Activated CD4-positive, alpha-beta T cell treated with anti-CD3 and anti-CD28 coated beads for 36 hours (primary cell): ENCODE data around the gene HDAC4. TPM values are rescaled to one million over a fixed set of nuclear protein-coding genes. Genes with fewer than 3 reads are reported as not detected.

ENCODE experiments used
- ATAC-seq: fragments of 200-7000 bp; cut with Tn5 transposase; one replicate; pipeline ENCODE4 v1.10.0; 2021; ENCODE audit warnings: mild to moderate bottlenecking, moderate library complexity
- CTCF ChIA-PET: fragments of 350-600 bp; sonication (Branson Sonifier 250); formaldehyde crosslinking; loops from one replicate; lab custom pipeline; 2021; ENCODE audit warnings: antibody characterized with exemption; lab: Charles Lee
- POLR2A ChIA-PET: fragments of 350-600 bp; sonication (Branson Sonifier 250); formaldehyde crosslinking; loops from one replicate; lab custom pipeline; 2021; ENCODE audit warnings: antibody characterized with exemption, inconsistent platforms; lab: Charles Lee
- DNase-seq: peaks from one replicate; pipeline ENCODE4 v3.0.0-alpha.2; 2020
- H3K27ac Mint-ChIP-seq: one replicate; pipeline ENCODE4 v1.8.0; 2021; ENCODE audit warnings: mixed read lengths
- H3K27me3 Mint-ChIP-seq: one replicate; pipeline ENCODE4 v1.8.0; 2021; ENCODE audit warnings: mixed read lengths
- H3K36me3 Mint-ChIP-seq: one replicate; pipeline ENCODE4 v1.8.0; 2021; ENCODE audit warnings: low read depth, mixed read lengths
- H3K4me1 Mint-ChIP-seq: one replicate; pipeline ENCODE4 v1.8.0; 2021; ENCODE audit warnings: mixed read lengths
- H3K4me3 Mint-ChIP-seq: one replicate; pipeline ENCODE4 v1.8.0; 2021; ENCODE audit warnings: mild to moderate bottlenecking, moderate library complexity, mixed read lengths
- H3K9me3 Mint-ChIP-seq: one replicate; pipeline ENCODE4 v1.8.0; 2021; ENCODE audit warnings: low read depth, mixed read lengths
- intact Hi-C, 2 experiments: fragments of 100-400 bp; cut with DNase I in 1 of 2; cut with micrococcal nuclease in 1 of 2; formaldehyde crosslinking; loops; one replicate each; pipeline versions ENCODE4 v1.14.2 to v1.15.1; 2022 to 2024; cut with DNase I, micrococcal nuclease
- total RNA-seq, 2 experiments: library from RNA; stranded (reverse); gene quantifications; one replicate each; pipeline ENCODE4 v1.2.3, GENCODE V29; 2021

HDAC4 gene
- total RNA-seq, 2 experiments from 2014 or later, result 25.4 to 30.4 TPM

DNA sequence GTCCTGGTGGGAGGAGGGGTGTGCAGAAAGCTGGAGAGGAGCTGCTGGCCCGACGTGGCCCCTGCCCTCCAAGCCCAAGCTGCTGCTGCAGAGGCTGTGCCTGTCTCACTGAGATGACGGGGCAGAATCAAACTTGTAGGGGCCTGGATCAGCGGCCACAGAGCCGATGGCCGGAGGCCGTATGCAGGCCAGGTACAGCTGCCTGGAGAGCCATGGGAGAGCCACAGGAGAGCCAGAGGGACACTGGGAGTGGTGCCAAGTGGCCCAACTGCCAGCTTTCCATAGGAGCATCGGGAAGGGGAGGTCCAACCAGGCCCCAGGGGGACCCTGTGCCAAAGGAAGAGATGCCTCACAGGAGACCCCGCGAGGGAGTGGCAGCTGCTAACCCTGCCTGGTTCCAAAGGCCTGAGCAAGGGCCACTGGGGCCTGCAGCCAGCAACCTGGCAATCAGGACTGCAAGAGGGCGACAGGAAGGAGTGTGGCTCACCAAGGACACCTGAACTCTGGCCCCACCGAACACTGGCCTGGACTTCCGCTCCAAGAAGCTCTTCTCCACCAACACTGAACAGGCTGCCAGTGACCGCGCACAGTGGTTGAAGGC lies 70.7 kb downstream of the HDAC4 start:
- ChIA-PET CTCF (no interaction called here), POLR2A (no interaction called here)
- Mint-ChIP-seq H3K9me3 (no peaks in the 10 kb centered on the region), H3K27ac (no peak overlapping the region), H3K4me1 (peaks cover 48% of the 10 kb centered on the region), H3K4me3 (no peak overlapping the region), H3K27me3 (peaks cover 2% of the 10 kb centered on the region), H3K36me3 (peaks cover 6% of the 10 kb centered on the region)
- intact Hi-C loops, result loop anchor here in 1 of 2 experiments (5.0 kb wide), 1 partner anchor 807 kb away; the partner anchor contains the start of gene COPS9
- ATAC-seq, result no peak
- DNase-seq, result no peak

DNA sequence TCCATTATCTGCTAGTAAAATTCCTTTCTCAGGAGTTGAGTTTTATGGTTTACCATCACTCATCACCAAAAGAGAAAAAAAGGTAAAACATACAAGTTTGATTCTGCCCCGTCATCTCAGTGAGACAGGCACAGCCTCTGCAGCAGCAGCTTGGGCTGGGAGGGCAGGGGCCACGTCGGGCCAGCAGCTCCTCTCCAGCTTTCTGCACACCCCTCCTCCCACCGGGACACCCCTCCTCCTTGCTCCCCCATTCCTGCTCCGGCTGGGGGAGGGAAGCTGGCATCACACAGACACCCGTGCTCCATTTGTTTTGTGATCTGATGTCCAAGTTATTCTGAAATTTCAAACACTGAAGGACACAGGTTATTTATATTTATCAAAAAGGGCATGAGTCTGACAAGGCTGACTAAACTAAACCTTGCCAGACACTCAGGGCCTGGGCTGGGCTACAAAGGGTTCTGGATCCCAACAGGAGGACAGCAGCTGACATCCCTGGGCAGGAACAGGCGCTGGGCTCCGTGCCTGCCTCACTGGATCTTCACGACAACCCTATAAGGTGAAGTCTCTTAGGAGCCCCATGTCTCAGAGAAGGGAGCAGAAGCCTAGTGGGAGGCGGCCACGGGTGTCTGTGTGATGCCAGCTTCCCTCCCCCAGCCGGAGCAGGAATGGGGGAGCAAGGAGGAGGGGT lies 71.4 kb downstream of the HDAC4 start:
- no peaks in the 10 kb centered on the region for H3K9me3 Mint-ChIP-seq
- peaks cover 11% of the 10 kb centered on the region for H3K36me3 Mint-ChIP-seq
- H3K4me1 Mint-ChIP-seq, result peaks cover 54% of the 10 kb centered on the region
- intact Hi-C loops, result loop anchor here in 1 of 2 experiments (5.0 kb wide), 1 partner anchor 808 kb away; the partner anchor contains the start of gene COPS9
- no peak for DNase-seq
- POLR2A ChIA-PET, result no interaction called here
- no peak for ATAC-seq
- no peak overlapping the region for H3K27ac Mint-ChIP-seq
- H3K4me3 Mint-ChIP-seq, result no peak overlapping the region
- CTCF ChIA-PET, result interaction anchor here (1.6 kb wide), 1 partner anchor 9 kb away, joined by 4 read pairs; no protein-coding TSS in a partner anchor
- peaks cover 3% of the 10 kb centered on the region for H3K27me3 Mint-ChIP-seq

DNA sequence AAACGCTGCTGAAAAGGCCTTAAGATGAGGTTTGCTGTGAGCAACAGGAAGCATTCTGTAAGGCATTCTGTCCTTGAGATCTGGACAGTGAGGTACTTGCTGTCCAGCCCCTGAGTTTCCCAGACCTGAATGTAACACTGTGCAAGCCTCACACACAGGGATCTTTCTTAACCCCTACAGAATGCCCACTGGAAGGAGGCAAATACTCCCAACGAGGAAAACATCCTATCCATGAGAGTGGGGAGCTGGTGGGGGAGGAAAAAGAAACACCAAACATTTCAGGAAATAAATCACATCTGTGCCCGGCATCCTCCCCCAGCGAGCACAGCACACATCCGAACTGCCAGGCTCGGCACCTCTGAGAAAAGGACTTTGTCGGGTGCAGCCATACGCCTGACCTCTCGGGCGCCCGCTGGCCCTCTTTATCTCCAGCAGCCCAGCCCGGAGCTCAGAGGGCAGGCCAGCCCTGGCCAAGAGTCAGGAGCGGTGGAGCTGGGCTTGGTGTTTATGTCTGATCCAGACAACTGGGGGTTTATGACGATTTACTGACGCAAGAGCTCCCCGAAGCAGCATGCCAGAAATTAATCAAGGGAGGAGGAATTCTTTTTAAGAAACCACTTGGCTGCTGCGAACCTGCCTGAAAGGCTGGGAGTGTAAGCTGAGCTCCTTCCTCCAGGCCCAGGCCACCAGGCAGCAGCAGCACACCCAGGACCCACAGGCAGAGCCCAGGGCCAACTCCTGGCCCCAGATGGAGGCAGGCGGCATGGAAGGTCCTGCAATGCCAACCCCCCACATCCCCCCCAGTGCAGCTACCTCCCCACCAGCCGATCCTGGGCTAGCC lies 72.2 kb downstream of the HDAC4 start:
- peaks cover 5% of the 10 kb centered on the region for H3K27me3 Mint-ChIP-seq
- no peak overlapping the region for H3K4me3 Mint-ChIP-seq
- peak overlapping the region; percentile 11 for H3K27ac Mint-ChIP-seq
- no peaks in the 10 kb centered on the region for H3K9me3 Mint-ChIP-seq
- CTCF ChIA-PET, result interaction anchor here (1.6 kb wide), 1 partner anchor 9 kb away, joined by 4 read pairs; no protein-coding TSS in a partner anchor
- H3K36me3 Mint-ChIP-seq, result peaks cover 14% of the 10 kb centered on the region
- POLR2A ChIA-PET, result interaction anchor here (2.4 kb wide), 1 partner anchor 11 kb away, joined by 6 read pairs; no protein-coding TSS in a partner anchor
- H3K4me1 Mint-ChIP-seq, result peaks cover 61% of the 10 kb centered on the region
- DNase-seq (no peak), ATAC-seq (no peak)
- intact Hi-C loops, result loop anchor here in 1 of 2 experiments (5.0 kb wide), 1 partner anchor 809 kb away; the partner anchor contains the start of gene COPS9

DNA sequence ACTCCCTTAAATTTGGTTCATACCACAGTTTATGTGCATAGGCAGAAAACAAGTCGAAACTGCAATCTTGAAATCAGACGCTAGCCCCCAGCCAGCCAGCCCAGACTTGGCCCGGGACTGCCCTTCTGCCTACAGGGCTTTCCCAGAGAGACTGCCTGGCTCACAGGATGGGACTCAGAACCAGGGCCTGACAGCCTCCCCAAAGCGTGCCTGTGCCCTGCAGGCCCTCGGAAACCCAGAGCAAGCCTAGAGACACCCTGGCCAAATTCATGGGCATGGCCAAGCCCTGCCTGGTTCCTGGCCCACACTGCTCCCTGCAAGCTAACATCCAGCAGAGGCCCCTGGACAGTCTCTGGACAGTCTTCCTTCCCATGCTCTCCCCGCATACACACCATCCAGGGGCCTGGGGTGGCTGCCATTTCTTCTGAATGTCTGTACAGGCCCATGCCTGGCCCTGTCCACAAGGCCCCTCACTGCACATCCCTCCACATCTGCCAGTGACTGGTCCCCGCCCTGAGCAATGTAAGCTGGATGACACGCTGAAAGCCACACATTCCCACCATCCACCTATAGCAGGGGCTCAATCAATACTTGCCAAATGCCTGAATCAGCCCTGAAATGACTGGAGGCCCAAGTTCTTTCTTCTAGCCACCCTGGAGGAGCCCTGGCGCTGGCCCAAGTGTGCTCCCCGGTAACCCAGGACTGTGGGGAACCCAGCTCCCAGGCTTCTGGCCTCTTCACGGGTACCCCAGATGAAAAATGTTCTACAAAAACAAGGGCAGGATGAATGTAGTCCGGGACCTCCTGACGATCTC lies 73.1 kb downstream of the HDAC4 start:
- H3K27me3 Mint-ChIP-seq, result peaks cover 5% of the 10 kb centered on the region
- POLR2A ChIA-PET, result interaction anchor here (2.4 kb wide), 1 partner anchor 12 kb away, joined by 6 read pairs; no protein-coding TSS in a partner anchor
- peak; percentile 49 for DNase-seq
- intact Hi-C loops, result loop anchor here (1.0 to 5.0 kb wide), 9 partner anchors 29 to 810 kb away; partner anchors contain the start of gene COPS9 (in 1 of the 2)
- H3K4me1 Mint-ChIP-seq, result peaks cover 69% of the 10 kb centered on the region
- H3K27ac Mint-ChIP-seq, result peak overlapping the region; percentile 74
- no peaks in the 10 kb centered on the region for H3K9me3 Mint-ChIP-seq
- peaks cover 20% of the 10 kb centered on the region for H3K36me3 Mint-ChIP-seq
- peak overlapping the region; percentile 17 for H3K4me3 Mint-ChIP-seq
- CTCF ChIA-PET, result interaction anchor here (1.0 to 1.6 kb wide), 3 partner anchors 10 to 69 kb away, joined by 3 to 4 read pairs (median 4); no protein-coding TSS in a partner anchor
- peak; percentile 20 for ATAC-seq

DNA sequence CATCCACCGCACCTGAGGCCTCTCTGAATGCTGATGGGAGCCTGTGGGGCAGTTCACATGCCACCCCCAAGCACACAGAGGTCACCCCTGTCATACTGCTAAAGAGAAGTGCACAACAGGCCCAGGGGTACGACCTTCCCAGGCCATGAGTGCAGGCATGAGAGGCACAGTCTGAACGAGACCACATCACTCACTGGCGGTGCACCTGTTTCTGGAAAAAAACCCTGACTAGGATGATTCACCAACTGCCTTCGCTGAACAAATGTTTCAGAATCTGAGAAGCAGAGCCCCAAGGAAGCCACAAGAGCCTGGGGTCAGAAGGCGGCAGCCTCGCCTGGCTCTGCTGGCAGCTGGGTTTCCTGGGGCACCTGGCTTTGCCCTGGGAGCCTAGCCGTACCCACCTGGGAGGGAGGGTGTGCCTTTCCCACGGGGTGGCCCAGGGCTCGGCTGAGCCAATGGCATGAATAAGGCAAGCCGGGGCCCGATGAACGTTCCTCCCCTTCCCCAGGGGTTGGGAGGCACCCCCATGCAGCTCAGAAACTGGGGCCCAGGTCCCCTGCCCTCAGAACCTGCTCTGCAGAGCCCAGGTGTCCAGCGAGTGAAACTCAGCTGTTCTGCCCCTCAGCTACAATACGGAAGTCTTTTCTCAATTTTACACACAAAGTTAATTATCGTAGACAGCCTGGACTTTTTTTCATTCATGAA lies 73.8 kb downstream of the HDAC4 start:
- H3K36me3 Mint-ChIP-seq, result peaks cover 21% of the 10 kb centered on the region
- H3K27ac Mint-ChIP-seq, result peak overlapping the region; percentile 74
- intact Hi-C loops, result loop anchor here (1.0 to 5.0 kb wide), 9 partner anchors 28 to 810 kb away; partner anchors contain the start of gene COPS9 (in 1 of the 2)
- no peaks in the 10 kb centered on the region for H3K9me3 Mint-ChIP-seq
- peak overlapping the region; percentile 17 for H3K4me3 Mint-ChIP-seq
- DNase-seq (peak; percentile 89), ATAC-seq (peak; percentile 85)
- H3K27me3 Mint-ChIP-seq, result peaks cover 5% of the 10 kb centered on the region
- ChIA-PET POLR2A (interaction anchor here (2.4 kb wide), 1 partner anchor 12 kb away, joined by 6 read pairs; no protein-coding TSS in a partner anchor), CTCF (interaction anchor here (0.7 to 1.1 kb wide), 3 partner anchors 23 to 608 kb away, joined by 3 to 4 read pairs (median 3); no protein-coding TSS in a partner anchor)
- H3K4me1 Mint-ChIP-seq, result peaks cover 75% of the 10 kb centered on the region

DNA sequence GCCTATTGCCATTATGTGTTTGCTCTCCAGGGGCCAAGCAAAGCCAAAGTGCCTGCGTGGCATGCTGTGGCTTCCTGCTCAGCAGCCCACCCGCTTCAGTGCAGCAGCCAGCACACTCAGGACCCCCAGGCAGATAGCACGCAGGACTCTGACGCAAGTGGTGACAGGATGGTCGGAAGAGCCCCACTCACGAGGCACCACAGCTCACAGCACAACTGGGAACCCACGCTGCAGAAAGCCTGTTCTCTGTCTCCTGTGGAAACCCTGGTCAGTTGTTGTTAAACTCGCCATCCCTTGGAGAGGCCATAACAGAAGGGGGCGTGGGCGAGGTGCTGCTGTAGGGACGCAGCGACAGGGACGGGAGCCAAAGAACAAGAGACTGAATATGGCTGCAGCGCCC lies 76.4 kb downstream of the HDAC4 start:
- Mint-ChIP-seq H3K4me1 (peaks cover 82% of the 10 kb centered on the region), H3K27ac (no peak overlapping the region), H3K27me3 (peaks cover 5% of the 10 kb centered on the region), H3K9me3 (no peaks in the 10 kb centered on the region), H3K36me3 (peaks cover 29% of the 10 kb centered on the region), H3K4me3 (no peak overlapping the region)
- ChIA-PET CTCF (no interaction called here), POLR2A (no interaction called here)
- intact Hi-C loops, result loop anchor here in 1 of 2 experiments (5.0 kb wide), 1 partner anchor 57 kb away; no protein-coding TSS in a partner anchor
- no peak for ATAC-seq
- DNase-seq, result no peak

DNA sequence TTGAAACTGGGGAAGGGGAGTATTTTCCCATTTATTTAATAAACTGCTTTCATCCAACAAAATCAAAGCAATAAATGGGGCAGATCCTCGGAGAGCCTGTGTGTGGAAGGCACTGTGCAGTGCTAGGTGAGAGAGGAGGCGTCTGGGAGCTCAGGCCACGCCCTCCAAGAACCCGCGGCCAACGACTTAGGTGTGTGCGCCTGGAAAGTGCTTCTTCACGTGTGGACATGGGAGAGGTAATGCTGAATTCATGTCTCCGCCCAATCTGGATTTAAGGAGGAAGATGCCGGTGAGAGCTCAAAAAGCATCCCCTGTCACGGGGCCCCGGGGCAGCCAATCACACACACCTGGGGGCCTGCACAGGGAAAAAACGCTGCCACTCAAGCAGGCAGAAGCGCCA lies 77.4 kb downstream of the HDAC4 start:
- POLR2A ChIA-PET, result no interaction called here
- no peaks in the 10 kb centered on the region for H3K9me3 Mint-ChIP-seq
- no peak overlapping the region for H3K4me3 Mint-ChIP-seq
- no peak for ATAC-seq
- peak overlapping the region; percentile 0 for H3K27ac Mint-ChIP-seq
- peaks cover 5% of the 10 kb centered on the region for H3K27me3 Mint-ChIP-seq
- intact Hi-C loops, result loop anchor here in 1 of 2 experiments (5.0 kb wide), 1 partner anchor 56 kb away; no protein-coding TSS in a partner anchor
- peaks cover 29% of the 10 kb centered on the region for H3K36me3 Mint-ChIP-seq
- CTCF ChIA-PET, result interaction anchor here (0.7 to 0.8 kb wide), 2 partner anchors 34 to 46 kb away, joined by 3 to 4 read pairs; no protein-coding TSS in a partner anchor
- H3K4me1 Mint-ChIP-seq, result peaks cover 84% of the 10 kb centered on the region
- DNase-seq, result no peak

DNA sequence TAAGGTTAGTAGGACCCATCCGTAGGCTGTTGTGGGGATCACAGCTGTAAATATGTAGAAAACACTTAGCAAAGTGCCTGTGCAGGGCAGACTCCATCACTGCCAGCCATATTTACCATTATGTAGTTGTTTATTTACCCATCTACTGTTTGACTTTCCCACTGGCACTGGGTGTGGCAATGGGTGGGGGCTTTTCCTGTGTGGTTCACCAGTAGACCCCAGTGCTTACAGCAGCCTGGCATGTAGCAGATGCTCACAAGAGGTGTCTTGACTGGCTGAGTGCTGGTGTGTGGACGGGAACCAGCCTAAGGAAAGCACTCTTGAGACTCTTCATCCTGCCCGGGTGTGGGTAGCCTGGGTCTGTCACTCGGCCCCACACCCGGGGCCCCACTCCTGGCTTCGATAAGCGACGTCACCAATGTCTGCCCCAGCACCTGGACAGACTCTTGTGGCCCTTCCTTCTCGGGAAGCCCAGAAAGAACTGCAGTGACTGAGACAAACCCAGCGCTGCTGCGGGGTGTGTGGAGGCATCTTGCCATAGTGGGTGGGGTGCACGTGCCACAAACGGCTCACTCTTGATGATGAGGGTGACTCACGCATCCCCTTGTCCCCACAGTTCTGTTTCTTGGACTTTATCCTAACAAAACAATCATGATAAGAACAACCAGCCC lies 78.3 kb downstream of the HDAC4 start:
- ChIA-PET CTCF (interaction anchor here (0.7 to 1.7 kb wide), 4 partner anchors 25 to 59 kb away, joined by 3 to 6 read pairs (median 4); no protein-coding TSS in a partner anchor), POLR2A (interaction anchor here (0.6 to 1.0 kb wide), 2 partner anchors 28 to 47 kb away, joined by 4 to 5 read pairs; no protein-coding TSS in a partner anchor)
- Mint-ChIP-seq H3K27ac (peak overlapping the region; percentile 91), H3K27me3 (peaks cover 5% of the 10 kb centered on the region), H3K36me3 (peaks cover 33% of the 10 kb centered on the region), H3K9me3 (no peaks in the 10 kb centered on the region), H3K4me1 (peaks cover 82% of the 10 kb centered on the region), H3K4me3 (no peak overlapping the region)
- ATAC-seq, result no peak
- intact Hi-C loops, result loop anchor here in 1 of 2 experiments (5.0 kb wide), 1 partner anchor 55 kb away; no protein-coding TSS in a partner anchor
- DNase-seq, result peak; percentile 62
